ENCODE measurements around the gene DBH. TPM values are rescaled to one million over a fixed set of nuclear protein-coding genes. Genes with fewer than 3 reads are reported as not detected.

The DBH gene
- total RNA-seq, 1 experiment from 2014 or later, result not detected

DNA sequence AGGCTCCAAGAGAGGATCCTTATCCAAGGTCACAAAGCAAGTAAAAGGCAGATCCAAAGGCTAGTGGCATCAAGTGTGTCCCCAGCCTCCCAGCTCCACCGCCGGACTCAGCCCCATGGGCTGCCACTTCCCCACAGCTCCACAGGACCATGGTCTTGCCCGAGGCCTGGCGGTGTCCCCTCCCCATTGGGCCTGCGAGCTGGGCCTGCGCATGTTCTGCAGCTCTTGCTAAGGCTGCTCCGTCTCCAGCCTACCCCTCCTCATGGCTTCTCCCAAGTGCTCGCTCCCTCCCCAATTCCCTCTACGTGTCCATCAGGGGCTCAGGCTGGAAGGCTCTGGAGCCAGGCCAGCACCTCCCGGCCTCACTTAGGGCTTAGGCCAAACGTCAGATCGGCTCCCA lies 29.4 kb downstream of the DBH start:
- ChIA-PET POLR2A (no interaction called here), CTCF (no interaction called here), RAD21 (ENCODE audit: low non-redundant PET in 1 of 2, low total read pairs in 2 of 2, uncharacterized antibody in 2 of 2, unreplicated experiment in 2 of 2) (no interaction called here)
- H3K27me3 ChIP-seq (ENCODE audit: insufficient read depth, low read length), result no peaks in the 10 kb centered on the region
- no peaks in the 10 kb centered on the region for H3K4me1 ChIP-seq (ENCODE audit: control insufficient read depth in 1 of 2, insufficient read depth in 2 of 2, low read length in 2 of 2)
- TF ChIP-seq SIN3A (IDR thresholded peaks at IDR 0.05; ENCODE audit: low read depth), result no peak
- TF ChIP-seq POLR2AphosphoS5 (IDR thresholded peaks at IDR 0.05; ENCODE audit: low read depth, low read length), result no peak
- no peak for TF ChIP-seq EZH2phosphoT487 (IDR thresholded peaks at IDR 0.05; ENCODE audit: borderline replicate concordance)
- TF ChIP-seq RAD21 (IDR thresholded peaks at IDR 0.05; ENCODE audit: low read depth), result no peak
- TF ChIP-seq, protein P1, sequence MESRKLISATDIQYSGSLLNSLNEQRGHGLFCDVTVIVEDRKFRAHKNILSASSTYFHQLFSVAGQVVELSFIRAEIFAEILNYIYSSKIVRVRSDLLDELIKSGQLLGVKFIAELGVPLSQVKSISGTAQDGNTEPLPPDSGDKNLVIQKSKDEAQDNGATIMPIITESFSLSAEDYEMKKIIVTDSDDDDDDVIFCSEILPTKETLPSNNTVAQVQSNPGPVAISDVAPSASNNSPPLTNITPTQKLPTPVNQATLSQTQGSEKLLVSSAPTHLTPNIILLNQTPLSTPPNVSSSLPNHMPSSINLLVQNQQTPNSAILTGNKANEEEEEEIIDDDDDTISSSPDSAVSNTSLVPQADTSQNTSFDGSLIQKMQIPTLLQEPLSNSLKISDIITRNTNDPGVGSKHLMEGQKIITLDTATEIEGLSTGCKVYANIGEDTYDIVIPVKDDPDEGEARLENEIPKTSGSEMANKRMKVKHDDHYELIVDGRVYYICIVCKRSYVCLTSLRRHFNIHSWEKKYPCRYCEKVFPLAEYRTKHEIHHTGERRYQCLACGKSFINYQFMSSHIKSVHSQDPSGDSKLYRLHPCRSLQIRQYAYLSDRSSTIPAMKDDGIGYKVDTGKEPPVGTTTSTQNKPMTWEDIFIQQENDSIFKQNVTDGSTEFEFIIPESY (IDR thresholded peaks at IDR 0.05; ENCODE audit: extremely low read depth, insufficient replicate concordance, low read length), result no peak
- no peak for TF ChIP-seq POLR2A (IDR thresholded peaks at IDR 0.05; ENCODE audit: borderline replicate concordance, extremely low read depth, insufficient read depth, insufficient read length)
- TF ChIP-seq CBX3 (IDR thresholded peaks at IDR 0.05; ENCODE audit: low read depth), result no peak
- TF ChIP-seq JUND (IDR thresholded peaks at IDR 0.05), result no peak
- TF ChIP-seq, protein P2, sequence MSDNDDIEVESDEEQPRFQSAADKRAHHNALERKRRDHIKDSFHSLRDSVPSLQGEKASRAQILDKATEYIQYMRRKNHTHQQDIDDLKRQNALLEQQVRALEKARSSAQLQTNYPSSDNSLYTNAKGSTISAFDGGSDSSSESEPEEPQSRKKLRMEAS (IDR thresholded peaks at IDR 0.05), result no peak
- no peak for TF ChIP-seq TCF7L2 (IDR thresholded peaks at IDR 0.05; ENCODE audit: borderline replicate concordance, extremely low read depth, insufficient read depth, insufficient read length)
- TF ChIP-seq, protein P3, sequence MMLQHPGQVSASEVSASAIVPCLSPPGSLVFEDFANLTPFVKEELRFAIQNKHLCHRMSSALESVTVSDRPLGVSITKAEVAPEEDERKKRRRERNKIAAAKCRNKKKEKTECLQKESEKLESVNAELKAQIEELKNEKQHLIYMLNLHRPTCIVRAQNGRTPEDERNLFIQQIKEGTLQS (IDR thresholded peaks at IDR 0.05), result no peak
- no peak for TF ChIP-seq ELF1 (IDR thresholded peaks at IDR 0.05; ENCODE audit: borderline replicate concordance, low read depth)
- H3K9me3 ChIP-seq (ENCODE audit: control insufficient read depth in 1 of 2, insufficient read depth in 1 of 2, low read depth in 1 of 2, low read length in 2 of 2), result no peaks in the 10 kb centered on the region
- no peak overlapping the region for H3K4me2 ChIP-seq (ENCODE audit: low read length)
- intact Hi-C loops (cut with micrococcal nuclease), result no loop called here
- H3K36me3 ChIP-seq (ENCODE audit: control insufficient read depth in 1 of 2, insufficient read depth in 2 of 2, low read length in 2 of 2), result no peaks in the 10 kb centered on the region
- H2AFZ ChIP-seq (ENCODE audit: low read depth, low read length, poor library complexity, severe bottlenecking), result no peak overlapping the region
- H3K4me3 ChIP-seq (replicated peaks in 1 of 2; ENCODE audit: low read depth in 1 of 2, low read length in 2 of 2), result no peak overlapping the region
- BruUV-seq (replicated peaks), result no TSS peak
- H3K9me2 ChIP-seq (ENCODE audit: insufficient read depth), result no peaks in the 10 kb centered on the region
- no peak for DNase-seq (ENCODE audit: low read depth, low spot score)
- H4K20me1 ChIP-seq (ENCODE audit: insufficient read depth), result no peaks in the 10 kb centered on the region
- no peak overlapping the region for H3K27ac ChIP-seq (ENCODE audit: low read depth, low read length)
- H3K9ac ChIP-seq (ENCODE audit: low read length), result no peak overlapping the region
- H3K79me2 ChIP-seq (ENCODE audit: insufficient read depth, low read length), result no peaks in the 10 kb centered on the region
- no peak for ATAC-seq
